A172 (cell line): ENCODE measurements around the gene FNDC3A. TPM values are rescaled to one million over a fixed set of nuclear protein-coding genes. Genes with fewer than 3 reads are reported as not detected.
"Not testable (repeated sequence)": the region's sequence is repeated elsewhere in the genome, so short reads cannot be mapped to it uniquely, and the experiment has no call there.

ENCODE experiments used
- DNase-seq: peaks from one replicate; pipeline ENCODE4 v3.0.0-alpha.2; 2015; ENCODE audit warnings: low spot score
- total RNA-seq: library from RNA; depleted of rRNA; stranded (reverse); fragments of >200 nt; shearing (Covaris generic); gene quantifications from 2 replicates; pipeline ENCODE4 v1.2.3, GENCODE V29; 2014

The FNDC3A gene
- total RNA-seq, 1 experiment from 2014 or later, result 31.5 TPM

- peak; percentile 61 for DNase-seq
These were observed 171.2 kb downstream of the FNDC3A start for GRCh38 chr13:49146950-49147355.

- DNase-seq, result no peak
These were observed 172.7 kb downstream of the FNDC3A start for GRCh38 chr13:49148405-49148804.

- DNase-seq, result not testable (repeated sequence)
These were observed 182.4 kb downstream of the FNDC3A start for GRCh38 chr13:49157955-49158584.

- DNase-seq, result not testable (repeated sequence)
These were observed 187.4 kb downstream of the FNDC3A start for GRCh38 chr13:49163162-49163561.

DNA sequence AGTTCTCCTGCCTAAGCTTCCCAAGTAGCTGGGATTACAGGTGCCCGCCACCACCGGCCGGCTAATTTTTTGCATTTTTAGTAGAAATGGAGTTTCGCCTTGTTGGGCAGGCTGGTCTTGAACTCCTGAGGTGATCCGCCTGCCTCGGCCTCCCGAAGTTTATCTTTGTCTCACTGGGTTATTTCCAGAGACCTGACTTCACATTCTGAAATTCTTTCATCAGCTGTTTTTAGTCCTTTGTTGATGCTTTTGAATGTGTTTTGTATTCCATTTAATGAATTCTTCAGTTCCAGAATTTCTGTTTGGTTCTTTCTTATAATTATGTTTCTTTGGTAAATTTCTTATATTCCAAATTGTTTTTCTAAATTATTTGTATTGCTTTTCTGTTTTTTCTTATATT, 189.0 kb downstream of the FNDC3A start:
- DNase-seq, result no peak

GRCh38 chr13:49165798-49166752, 190.4 kb downstream of the FNDC3A start:
- no peak for DNase-seq

DNA sequence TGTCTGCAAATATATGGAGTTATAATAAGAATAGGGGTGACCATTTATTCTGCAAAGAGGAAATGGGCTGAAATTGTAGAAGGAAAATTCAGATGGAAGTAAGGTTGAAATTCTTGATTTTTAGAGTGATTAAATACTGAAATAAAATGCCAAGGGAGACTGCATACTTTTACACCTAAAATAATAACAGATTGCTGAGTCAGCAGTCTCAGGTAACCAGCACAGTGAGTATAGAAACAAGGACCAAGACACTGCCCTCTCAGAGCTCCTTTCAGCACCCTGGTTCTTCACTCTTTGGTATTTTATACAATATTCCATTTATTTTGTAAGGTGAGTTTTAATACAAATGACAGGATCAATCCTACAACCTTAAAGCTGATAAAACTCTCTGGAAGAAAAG, 195.6 kb downstream of the FNDC3A start:
- DNase-seq, result no peak

DNA sequence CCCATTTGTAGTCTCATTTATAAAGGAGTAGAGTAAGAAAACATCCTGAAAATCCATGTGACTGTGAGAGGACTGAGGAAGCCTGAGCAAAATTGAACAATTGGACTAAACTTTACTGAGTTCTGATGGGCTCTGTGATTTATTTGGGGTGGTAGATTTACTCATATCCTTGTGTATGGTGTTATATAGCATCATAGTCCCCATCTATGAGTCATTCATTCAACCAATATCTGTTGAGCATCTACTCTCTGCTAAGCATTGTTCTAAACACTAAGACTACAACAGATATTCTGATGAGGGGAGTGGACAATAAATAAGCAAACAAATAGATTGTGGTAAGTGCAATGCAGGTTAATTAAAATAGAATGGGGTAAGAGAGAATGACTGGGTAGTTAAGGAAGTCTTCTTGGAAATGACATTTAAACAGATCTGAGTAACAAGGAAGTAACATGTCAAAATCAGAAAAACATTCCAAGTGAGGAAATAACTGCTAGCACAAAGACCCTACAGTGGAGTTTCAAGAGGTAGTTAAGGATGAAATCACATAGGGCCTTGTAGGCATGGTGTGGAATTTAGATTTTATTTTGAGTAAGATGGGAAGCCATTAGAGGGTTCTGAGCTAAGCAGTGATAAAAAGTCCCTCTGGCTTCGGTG, 208.1 kb downstream of the FNDC3A start:
- no peak for DNase-seq

- no peak for DNase-seq
These were observed 208.9 kb downstream of the FNDC3A start for GRCh38 chr13:49184621-49185020.

DNA sequence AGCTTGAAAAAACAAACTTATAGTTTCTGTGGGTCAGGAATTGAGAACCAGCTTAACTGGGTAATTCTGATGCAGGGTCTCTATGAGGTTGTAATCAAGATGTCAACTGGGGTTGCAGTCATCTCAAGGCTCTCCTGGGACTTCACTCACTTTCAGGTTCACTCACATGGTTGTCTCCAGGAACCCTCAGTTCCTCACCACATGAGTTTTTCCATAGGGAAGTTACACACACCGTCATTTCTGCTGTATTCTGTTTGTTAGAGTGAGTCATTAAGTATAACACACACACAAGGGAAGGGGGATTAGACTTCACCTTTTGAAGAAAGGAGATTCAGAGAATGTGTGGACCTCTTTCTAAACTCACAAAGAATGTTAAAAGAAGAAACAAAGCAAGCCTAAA, 209.6 kb downstream of the FNDC3A start:
- no peak for DNase-seq

DNA sequence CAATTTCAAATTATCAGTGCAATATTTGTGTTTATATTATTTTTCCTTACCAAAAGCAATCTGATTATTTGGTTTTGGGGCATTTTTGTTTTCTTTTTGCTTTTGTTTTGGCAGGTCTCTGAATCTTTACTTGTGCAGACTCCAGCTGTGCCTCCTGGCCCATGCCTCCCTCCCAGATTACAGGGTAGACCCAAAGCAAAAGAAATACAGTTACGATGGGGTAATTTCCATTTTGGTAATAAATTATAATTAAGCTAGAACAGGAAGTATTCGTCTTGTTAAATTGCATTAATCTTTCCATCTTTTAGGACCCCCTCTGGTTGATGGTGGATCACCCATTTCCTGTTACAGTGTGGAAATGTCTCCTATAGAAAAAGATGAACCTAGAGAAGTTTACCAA, 215.2 kb downstream of the FNDC3A start:
- no peak for DNase-seq

DNA sequence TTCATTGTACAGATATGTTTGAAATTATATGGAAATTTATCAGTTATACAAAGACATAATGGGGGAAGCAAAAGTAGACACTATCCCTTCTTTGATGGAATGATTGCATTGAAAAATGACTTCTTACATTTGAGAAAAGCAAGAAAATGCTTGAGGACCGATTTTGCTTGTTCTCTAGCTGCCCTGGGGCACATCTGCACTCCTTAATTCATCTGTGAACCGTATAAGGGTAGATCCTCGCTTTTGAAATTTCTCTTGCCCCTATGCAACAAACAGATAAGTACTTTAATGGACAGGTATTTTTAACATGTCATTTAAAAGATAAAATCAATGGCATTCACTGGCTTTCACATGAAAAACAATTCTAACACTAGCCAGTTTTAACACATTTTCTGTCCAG, 230.9 kb downstream of the FNDC3A start:
- no peak for DNase-seq

DNA sequence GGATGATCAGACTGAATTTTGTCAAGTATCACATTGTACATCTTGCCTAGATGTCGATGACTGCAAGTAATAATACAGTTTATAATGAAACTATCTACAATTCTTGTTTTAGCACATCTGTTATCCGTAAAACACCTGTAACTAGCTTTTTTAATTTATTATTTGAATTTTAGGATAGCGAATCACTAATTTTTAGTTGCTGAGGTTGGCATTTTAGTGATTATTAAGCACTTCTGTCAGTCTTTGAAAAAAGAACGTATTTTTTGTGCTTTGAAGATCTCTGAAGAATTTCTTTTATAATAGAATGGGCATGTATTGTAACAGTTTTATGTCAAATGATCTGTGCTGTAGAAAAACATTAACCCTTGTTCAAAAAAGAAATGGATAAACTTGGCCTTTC, 232.9 kb downstream of the FNDC3A start:
- no peak for DNase-seq

DNA sequence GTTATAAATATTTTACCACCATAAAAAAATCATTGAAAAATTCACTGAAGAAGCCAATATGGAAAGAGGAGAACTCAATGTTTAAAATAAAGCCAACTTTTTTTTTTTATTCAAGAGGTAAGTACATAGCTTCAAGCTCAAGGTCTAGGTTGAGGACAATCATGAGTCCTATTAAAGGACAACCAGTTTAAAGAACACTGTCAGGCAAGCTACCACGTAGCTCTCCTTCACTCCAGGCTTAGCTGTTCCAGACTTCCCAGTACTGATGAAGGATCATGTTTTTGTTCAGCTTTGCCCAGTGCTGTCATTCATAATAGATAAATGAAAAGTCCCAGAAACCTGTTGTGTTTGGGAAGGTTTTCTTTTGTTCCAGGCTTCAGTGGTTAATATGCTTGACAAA, 234.4 kb downstream of the FNDC3A start:
- DNase-seq, result no peak

DNA sequence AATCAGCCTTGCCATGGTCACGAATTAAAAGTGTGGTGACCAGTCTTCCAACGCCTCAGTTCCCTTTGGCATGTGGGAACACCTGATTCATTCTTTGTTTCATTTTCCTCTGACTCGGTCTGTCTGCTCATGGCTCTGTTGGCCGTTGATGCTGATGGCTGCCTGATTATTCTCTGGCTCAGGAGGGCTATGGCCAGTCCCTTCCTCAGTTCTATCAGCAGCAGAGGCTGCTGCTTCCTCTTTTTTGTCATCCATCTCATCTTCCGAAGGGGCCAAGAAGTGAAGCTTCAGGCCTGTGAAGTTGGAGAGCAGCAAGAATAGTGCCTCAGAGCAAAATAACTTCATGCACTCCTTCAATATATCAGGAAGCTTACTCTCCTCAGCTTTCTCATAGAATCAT, 235.0 kb downstream of the FNDC3A start:
- no peak for DNase-seq

DNA sequence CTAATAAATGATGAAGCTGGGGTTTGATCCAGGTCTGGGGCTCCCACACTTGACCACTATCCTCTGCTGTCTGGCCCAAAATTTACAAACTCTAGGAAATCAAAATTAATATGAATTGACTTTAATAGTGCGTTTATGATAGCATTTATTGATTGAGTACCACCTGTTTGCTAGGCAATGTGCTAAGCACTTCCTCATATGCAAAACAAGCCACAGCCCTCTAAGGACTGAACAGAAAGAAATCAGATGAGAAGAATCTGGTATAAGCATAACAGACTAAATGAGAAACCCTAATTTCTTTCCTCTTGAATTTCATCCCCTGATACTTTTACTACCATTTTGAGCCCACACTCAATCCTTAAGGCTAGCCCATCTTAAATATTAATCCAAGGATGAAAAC, 237.8 kb downstream of the FNDC3A start:
- no peak for DNase-seq

GRCh38 chr13:49213997-49214916, 238.5 kb downstream of the FNDC3A start:
- no peak for DNase-seq

DNA sequence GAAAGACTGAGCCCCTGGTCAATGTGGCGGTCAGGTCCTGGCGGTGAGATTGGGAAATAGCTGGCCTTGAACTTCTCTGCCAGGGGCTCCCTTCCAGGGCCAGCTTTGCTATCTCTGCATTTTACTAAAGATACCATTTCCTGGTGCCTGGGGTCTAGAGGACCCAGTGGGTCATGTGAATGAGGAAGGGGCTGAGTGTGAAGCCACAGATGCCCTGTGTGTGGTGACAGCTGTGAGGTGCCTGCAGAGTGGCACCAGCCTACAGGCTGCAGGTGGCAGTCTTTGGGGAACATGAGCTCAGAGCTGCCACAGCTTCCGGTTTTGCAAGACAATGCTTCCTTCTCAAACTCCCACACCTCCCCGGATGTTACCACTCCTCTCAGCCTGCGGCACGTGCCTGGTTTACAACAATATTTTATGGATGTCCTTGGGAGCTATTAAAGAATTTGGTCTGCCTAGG, 239.2 kb downstream of the FNDC3A start:
- no peak for DNase-seq

- DNase-seq, result no peak
These were observed 240.6 kb downstream of the FNDC3A start for GRCh38 chr13:49216334-49216733.

GRCh38 chr13:49217962-49218492, 242.3 kb downstream of the FNDC3A start:
- DNase-seq, result no peak

GRCh38 chr13:49218493-49219051, 242.9 kb downstream of the FNDC3A start:
- no peak for DNase-seq
